22Rv1 (cell line): Measurements from ENCODE around the gene RAD23B.

Experiments
- H3K27ac ChIP-seq: fragments of 450-650 bp; 2 replicates; pipeline ENCODE4 v1.5.1; 2017
- CTCF ChIP-seq: fragments of 450-650 bp; IDR thresholded peaks from 2 replicates; pipeline ENCODE4 v1.5.1; 2017; ENCODE audit warnings: mild to moderate bottlenecking
- ZFX ChIP-seq: fragments of 450-650 bp; IDR thresholded peaks from 2 replicates; pipeline ENCODE4 v1.6.1; 2017; ENCODE audit warnings: antibody characterized with exemption, borderline replicate concordance

Gene RAD23B

DNA sequence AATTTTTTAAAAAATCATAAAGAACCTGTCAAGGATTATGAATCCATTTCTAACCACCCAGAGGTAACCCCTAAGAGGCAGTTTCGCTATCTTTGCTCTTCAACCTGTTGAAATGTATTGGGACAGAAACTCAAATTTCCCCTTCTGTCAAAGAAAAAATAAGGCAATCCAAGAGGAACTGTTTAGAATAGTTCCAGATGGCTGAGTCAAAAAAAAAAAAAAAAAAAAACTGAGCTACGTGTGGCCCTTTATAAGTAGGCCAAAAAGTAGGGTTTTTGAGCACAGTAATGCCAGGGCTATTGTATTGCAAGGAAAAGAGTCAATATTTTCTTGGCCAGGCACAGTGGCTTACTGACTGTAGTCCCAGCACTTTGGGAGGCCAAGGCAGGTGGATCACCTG is 94.9 kb downstream of the RAD23B start:
- TF ChIP-seq CTCF (no peak), ZFX (no peak)
- H3K27ac ChIP-seq, result no peak overlapping the region
